Activated CD8-positive, alpha-beta memory T cell treated with anti-CD3 and anti-CD28 coated beads, Interleukin-2, amount 50 U/mL, for 24 hours (primary cell): Measurements from ENCODE around the gene RIMS1.

Experiments used
- DNase-seq: peaks from one replicate; pipeline ENCODE4 v3.0.0-alpha.2; 2020; ENCODE audit errors: extremely low read depth

RIMS1 gene

DNA sequence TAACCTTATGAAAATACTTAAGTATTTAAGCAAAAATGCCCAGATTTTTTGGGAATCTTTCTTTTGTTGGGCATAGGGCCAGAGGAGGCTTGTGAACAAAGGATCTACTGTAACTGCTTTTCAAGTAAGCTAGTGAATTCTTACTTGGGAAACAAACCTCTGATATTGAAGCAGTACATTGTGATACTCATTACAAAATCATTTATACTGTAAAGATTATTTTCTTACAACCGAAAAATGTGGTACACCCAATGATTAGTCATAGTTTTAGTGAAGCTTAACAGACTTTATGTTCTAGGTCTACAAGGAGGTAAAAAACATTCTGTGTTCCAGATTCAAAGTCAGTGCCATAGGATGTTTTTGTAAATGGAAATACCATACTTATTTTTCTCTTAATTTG lies 462.6 kb downstream of the RIMS1 start:
- no peak for DNase-seq

- no peak for DNase-seq
Observed at GRCh38 chr6:72350296-72350881, 464.0 kb downstream of the RIMS1 start.

GRCh38 chr6:72363844-72364740 lies 477.7 kb downstream of the RIMS1 start:
- no peak for DNase-seq

DNA sequence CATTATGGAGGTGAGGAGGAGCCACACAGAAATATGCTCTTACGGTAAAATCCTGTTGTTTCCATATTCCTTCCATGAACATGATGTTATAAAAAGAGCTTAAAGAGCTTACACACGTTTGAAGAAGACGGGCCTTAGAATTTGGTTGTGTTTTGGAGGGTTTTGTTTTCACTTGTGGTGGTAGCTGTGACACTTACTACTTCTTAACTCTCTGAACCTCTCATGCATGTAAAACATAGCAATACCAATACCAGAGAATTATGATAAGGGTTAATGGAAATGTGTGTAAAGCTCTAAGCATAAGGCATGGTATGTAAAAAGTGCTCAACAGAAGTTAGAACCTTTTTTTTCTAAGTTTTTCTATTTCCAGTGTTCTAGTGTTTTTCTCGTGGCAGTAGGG lies 479.4 kb downstream of the RIMS1 start:
- DNase-seq = no peak

DNA sequence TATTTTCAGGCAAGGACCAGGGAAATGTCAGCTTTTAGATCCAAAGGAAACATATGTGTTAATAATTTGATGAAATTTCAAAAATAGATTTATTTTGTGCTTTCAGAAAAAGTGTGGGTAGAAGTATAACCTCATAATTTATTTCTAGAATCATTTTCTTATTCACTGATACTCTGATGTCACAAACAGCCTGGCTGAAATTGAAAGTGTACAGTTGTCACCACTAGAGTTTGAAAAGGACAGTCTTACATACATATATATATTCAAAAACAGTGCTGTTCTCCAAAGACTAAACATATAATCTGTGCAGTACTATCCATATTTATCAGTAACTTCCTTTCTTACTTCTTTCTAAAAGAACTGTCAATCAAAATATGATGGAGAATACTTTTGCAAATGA lies 481.1 kb downstream of the RIMS1 start:
- no peak for DNase-seq

- no peak for DNase-seq
Observed at GRCh38 chr6:72371473-72371872, 485.1 kb downstream of the RIMS1 start.

DNA sequence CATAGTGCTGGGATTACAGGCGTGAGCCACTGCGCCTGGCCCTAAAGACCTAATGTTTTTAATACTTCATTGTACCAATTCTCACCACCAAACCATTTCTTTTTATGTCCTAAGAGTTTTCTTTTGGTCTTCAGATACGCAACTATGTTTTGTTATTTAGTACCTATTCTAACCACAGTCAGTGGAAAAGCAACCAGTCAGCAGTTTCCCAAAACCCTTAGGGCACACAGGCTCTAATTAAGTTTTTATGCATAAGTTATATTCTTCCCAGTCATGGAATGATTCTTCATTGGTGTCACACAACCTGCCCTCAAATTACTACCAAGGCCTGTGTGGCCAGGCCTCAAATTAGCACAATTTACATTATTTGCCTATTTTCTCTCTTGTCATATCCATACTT lies 487.8 kb downstream of the RIMS1 start:
- DNase-seq = no peak

GRCh38 chr6:72374857-72375256 lies 488.5 kb downstream of the RIMS1 start:
- DNase-seq = no peak

- DNase-seq = no peak
Observed at GRCh38 chr6:72376736-72377135, 490.4 kb downstream of the RIMS1 start.

GRCh38 chr6:72381076-72381475 lies 494.7 kb downstream of the RIMS1 start:
- no peak for DNase-seq

GRCh38 chr6:72382602-72383529 lies 496.5 kb downstream of the RIMS1 start:
- DNase-seq = no peak

DNA sequence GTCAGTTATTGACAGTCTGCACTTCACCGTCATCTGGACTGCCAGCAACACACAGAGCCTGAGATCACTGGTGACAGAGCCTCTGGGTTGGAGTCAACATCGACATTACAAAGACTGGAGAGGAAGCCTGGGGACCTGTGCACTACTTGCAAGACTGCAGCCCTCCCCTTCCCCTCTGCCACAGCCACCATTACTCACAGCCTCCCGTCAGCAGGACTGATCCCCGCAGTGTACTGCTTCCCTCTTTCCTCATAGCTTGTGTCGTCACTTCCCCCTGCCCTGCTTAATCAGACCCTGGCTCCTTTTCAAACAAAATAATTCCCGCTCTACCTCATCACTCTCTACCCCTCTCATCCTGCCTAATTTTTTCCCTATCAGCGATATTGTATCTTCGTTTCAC lies 500.0 kb downstream of the RIMS1 start:
- DNase-seq = no peak

DNA sequence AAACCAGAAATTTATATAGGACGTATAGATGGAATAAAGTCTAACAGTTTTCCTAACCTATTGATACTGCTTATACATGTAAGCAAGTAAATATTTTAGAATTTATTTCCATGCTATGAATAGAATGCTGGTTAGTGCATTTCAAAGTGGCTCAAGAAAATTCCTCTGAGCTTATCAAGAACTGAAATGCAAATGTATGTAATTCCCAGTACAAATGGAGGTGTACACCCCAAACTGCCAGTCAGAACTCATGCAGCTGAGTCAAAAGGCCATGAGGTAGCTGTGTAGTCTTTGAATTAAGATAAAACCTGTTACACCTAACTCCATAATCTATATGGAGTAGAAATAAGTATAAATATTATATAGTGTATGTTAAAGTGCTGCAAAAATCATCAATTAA lies 503.3 kb downstream of the RIMS1 start:
- DNase-seq = no peak

- no peak for DNase-seq
Observed at GRCh38 chr6:72390548-72390947, 504.2 kb downstream of the RIMS1 start.

DNA sequence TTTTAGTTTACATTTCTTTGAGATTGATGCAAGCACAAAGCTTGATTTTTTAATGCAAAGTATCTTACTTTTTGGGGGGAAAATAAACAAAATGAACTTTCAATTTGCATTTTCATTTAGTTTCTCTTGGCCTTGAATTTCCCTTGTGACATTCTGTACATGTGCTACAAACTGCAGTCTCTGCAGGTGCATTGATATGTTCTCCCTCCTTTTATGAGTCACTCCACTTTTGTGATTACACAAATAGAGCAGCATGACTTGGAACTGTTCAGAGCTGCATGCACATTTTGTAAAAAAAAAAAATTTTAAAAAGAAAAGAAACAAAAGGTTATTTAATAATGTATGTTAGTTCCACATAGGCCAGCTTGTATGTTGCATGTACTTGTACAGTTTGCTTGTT lies 515.5 kb downstream of the RIMS1 start:
- no peak for DNase-seq

GRCh38 chr6:72403413-72403812 lies 517.1 kb downstream of the RIMS1 start:
- no peak for DNase-seq

DNA sequence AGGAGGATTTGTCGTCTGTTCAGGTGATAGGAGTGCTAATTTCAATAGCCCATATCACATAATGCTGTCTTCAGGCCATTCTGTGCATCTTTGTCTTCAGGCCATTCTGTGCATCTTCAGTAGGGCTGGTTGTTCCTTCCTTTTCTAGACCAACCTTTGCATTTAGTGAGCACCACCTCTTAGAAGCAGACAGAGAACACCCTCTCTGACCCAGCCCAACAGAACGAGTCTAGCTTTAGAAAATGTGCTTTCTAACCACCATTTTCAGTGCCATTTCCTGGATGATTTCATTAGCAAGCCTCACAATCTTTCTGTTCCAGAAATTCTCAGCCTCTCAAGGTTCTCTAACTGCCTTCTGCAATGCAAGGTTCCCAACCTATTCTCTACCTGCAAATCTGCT lies 520.2 kb downstream of the RIMS1 start:
- no peak for DNase-seq

GRCh38 chr6:72410769-72411168 lies 524.4 kb downstream of the RIMS1 start:
- no peak for DNase-seq

DNA sequence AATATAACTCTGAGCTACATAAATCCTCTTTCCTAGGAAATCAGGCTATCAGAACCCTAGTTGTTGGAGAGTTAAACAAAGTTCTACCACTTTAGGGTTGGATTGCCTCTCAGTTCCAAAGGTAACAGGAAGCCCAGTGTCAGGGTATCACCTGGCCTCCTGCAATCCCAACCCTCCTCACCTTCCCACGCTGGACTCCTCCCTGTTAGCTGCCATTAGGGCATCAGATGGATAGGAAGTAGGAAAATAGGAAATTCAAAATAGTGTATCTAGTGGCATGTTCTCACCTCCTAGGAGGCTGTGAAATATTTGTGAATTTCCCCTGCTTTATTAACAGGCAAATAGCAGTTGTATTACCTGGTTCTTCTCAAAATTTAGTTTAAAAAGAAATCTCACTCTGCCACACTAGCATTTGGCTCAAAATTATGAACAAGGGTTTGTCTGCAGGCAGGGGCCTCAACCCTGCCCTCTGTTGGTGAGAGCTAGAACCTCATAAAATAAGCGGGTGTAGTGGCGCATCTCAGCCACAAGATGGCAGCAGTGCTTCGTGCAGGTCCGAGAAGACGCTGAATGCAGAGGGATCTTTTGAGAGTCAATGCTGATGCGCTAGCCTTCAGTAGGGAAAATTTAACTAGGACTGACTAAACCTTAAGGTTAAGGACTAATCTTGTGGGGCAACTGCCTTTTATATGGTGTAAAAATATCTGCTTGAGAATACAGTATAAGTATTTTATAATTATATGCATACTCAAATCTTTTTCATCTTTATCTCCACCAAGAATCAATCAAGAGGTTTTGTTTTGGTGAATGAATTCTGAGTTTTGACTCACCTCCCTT lies 525.7 kb downstream of the RIMS1 start:
- DNase-seq = peak; percentile 31

- DNase-seq = no peak
Observed at GRCh38 chr6:72412709-72413044, 526.3 kb downstream of the RIMS1 start.

DNA sequence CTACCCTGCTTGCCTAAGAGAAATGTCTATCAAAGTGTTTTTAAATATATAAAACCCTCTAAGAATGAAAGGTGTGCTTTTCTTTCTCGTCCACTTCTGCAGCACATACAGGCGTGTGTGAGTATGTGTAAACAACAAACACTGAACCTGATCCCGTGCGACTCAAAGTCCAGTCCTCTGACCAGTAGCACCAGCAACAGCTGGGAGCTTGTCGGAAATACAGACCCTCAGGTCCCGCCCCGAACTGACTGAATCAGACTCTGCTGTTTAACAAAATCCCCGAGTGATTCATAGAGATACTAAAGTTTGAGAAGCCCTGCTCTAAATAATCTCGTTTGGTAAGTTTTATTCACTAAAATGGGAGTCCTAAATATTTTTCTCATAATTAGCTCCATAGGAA lies 527.5 kb downstream of the RIMS1 start:
- no peak for DNase-seq

DNA sequence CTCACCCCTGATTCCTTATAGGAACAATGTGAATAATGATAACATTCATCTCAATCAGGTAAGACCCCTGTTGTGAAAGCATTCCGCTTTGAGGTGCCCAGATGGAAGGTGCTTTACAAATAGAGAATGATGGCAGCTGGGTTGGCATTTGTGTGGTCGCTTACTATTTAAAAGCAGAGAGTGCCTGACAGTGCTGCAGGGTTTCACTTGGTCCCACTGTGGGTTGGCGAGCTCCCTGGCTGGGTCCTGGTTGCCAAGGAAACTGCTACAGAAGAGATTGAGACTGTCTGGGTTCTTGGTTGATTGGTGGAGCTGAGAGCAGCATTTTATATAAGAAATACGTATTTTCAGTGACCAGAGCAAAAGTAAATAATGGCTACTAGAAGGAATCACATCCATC lies 528.3 kb downstream of the RIMS1 start:
- DNase-seq = no peak
